OCI-LY7 (cell line): ENCODE data around the gene KIZ. TPM values are rescaled to one million over a fixed set of nuclear protein-coding genes. Genes with fewer than 3 reads are reported as not detected.

Experiments
- BruUV-seq: library from RNA; stranded (reverse); fragments of 400-500 nt; replicated peaks from 2 replicates; lab custom pipeline; 2021; lab: Mats Ljungman, UMichigan
- CTCF ChIA-PET: fragments of 300-600 bp; sonication (Branson Sonifier 250); formaldehyde crosslinking; loops from one replicate; lab custom pipeline; 2022; ENCODE audit warnings: antibody characterized with exemption; ENCODE audit not compliant: unreplicated experiment; lab: Charles Lee
- POLR2A ChIA-PET: fragments of 300-600 bp; sonication (Branson Sonifier 250); formaldehyde crosslinking; loops from one replicate; lab custom pipeline; 2022; ENCODE audit warnings: antibody characterized with exemption; lab: Charles Lee
- DNase-seq: peaks from one replicate; pipeline ENCODE4 v3.0.0-alpha.2; 2015; ENCODE audit warnings: low spot score
- H2AFZ ChIP-seq: fragments of 200-600 bp; sonication (generic), shearing (Covaris generic); 2 replicates; pipeline ENCODE4 v1.6.1; 2014; ENCODE audit warnings: mild to moderate bottlenecking, antibody characterized with exemption, low read length, moderate library complexity
- H3K27ac ChIP-seq: fragments of 200-600 bp; sonication (generic); 2 replicates; pipeline ENCODE4 v1.5.1; 2014; ENCODE audit warnings: mixed run types, low read depth, mild to moderate bottlenecking, moderate library complexity, low read length, inconsistent platforms; ENCODE audit not compliant: poor library complexity, severe bottlenecking
- H3K36me3 ChIP-seq: fragments of 200-600 bp; sonication (generic); 2 replicates; pipeline ENCODE4 v1.6.1; 2014; ENCODE audit warnings: mild to moderate bottlenecking, antibody characterized with exemption, low read length, moderate library complexity, mixed read lengths; ENCODE audit not compliant: insufficient read depth
- H3K4me1 ChIP-seq: fragments of 200-600 bp; sonication (generic); 2 replicates; pipeline ENCODE4 v1.5.1; 2014; ENCODE audit warnings: mild to moderate bottlenecking, low read length; ENCODE audit not compliant: insufficient read depth, poor library complexity, severe bottlenecking
- H3K4me2 ChIP-seq: fragments of 200-600 bp; sonication (generic); 2 replicates; pipeline ENCODE4 v1.6.1; 2014; ENCODE audit warnings: mild to moderate bottlenecking, low read length
- H3K4me3 ChIP-seq: fragments of 200-600 bp; sonication (generic); 2 replicates; pipeline ENCODE4 v1.5.1; 2014; ENCODE audit warnings: mild to moderate bottlenecking, low read depth, low read length; ENCODE audit not compliant: poor library complexity, severe bottlenecking
- H3K79me2 ChIP-seq: fragments of 200-600 bp; sonication (generic); 2 replicates; pipeline ENCODE4 v1.6.1; 2016; ENCODE audit warnings: low read depth, mild to moderate bottlenecking, low read length, moderate library complexity, mixed read lengths; ENCODE audit not compliant: insufficient read depth
- H3K9me2 ChIP-seq: fragments of 200-600 bp; sonication (generic); 2 replicates; pipeline ENCODE4 v1.6.1; 2016; ENCODE audit warnings: mild to moderate bottlenecking, low read length, mixed read lengths; ENCODE audit not compliant: insufficient read depth
- H3K9me3 ChIP-seq: fragments of 200-600 bp; sonication (generic); 2 replicates; pipeline ENCODE4 v1.6.1; 2014; ENCODE audit warnings: mild to moderate bottlenecking, mixed run types, low read length, mixed read lengths
- H4K20me1 ChIP-seq: fragments of 200-600 bp; sonication (generic); 2 replicates; pipeline ENCODE4 v1.6.1; 2014; ENCODE audit warnings: mild to moderate bottlenecking, antibody characterized with exemption, low read length, moderate library complexity, mixed read lengths; ENCODE audit not compliant: insufficient read depth
- CTCF ChIP-seq: fragments of 200-600 bp; sonication (generic); conservative IDR thresholded peaks from 2 replicates; pipeline ENCODE4 v1.5.1; 2014; ENCODE audit warnings: mild to moderate bottlenecking, antibody characterized with exemption, low read length, moderate library complexity, mixed read lengths
- EZH2phosphoT487 ChIP-seq: fragments of 200-600 bp; sonication (generic); IDR thresholded peaks from 2 replicates; pipeline ENCODE4 v1.6.1; 2018; ENCODE audit warnings: low read depth, borderline replicate concordance, mild to moderate bottlenecking, mixed run types, antibody characterized with exemption, low read length, moderate library complexity, mixed read lengths
- intact Hi-C: fragments of 100-400 bp; cut with micrococcal nuclease; formaldehyde crosslinking; loops from one replicate; pipeline ENCODE4 v1.10.0; 2022; ENCODE audit not compliant: unreplicated experiment
- total RNA-seq, 2 experiments: library from RNA; depleted of rRNA in 1 of 2; stranded (reverse); fragments of >200 nt in 1 of 2; shearing (Covaris generic) in 1 of 2; gene quantifications; 2 replicates each; pipeline ENCODE4 v1.2.3, GENCODE V29; 2014 to 2022

The KIZ gene
- total RNA-seq, 2 experiments from 2014 or later: 16.0 to 23.7 TPM

DNA sequence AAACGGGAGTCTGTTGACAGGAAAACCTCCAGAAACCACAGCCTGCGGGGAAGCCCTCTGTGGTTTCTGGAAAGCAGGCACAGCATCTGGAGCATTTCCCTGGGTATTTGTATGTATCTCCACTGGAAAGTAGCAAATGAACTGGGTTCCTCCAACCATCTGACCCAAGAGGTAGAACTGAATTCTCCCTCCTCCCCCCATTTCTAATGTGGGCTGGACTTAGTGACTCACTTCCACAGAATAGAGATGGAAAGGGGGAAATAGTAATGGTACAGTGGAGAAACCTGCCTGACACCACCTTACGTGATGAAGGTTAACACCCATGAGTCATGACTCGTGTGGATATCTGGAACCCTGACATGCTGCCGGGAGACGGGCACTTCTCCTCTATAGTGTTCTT is 125.4 kb downstream of the KIZ start:
- no peak overlapping the region for H2AFZ ChIP-seq
- BruUV-seq: no TSS peak
- TF ChIP-seq CTCF (no peak), EZH2phosphoT487 (no peak)
- H3K4me2 ChIP-seq: no peak overlapping the region
- no peaks in the 10 kb centered on the region for H3K36me3 ChIP-seq
- no peaks in the 10 kb centered on the region for H3K79me2 ChIP-seq
- POLR2A ChIA-PET: no interaction called here
- no peak for DNase-seq
- no peaks in the 10 kb centered on the region for H4K20me1 ChIP-seq
- no peak overlapping the region for H3K27ac ChIP-seq
- intact Hi-C loops: no loop called here
- no peaks in the 10 kb centered on the region for H3K9me2 ChIP-seq
- no peaks in the 10 kb centered on the region for H3K4me1 ChIP-seq
- H3K9me3 ChIP-seq: no peaks in the 10 kb centered on the region
- no peak overlapping the region for H3K4me3 ChIP-seq
- CTCF ChIA-PET: no interaction called here

- Histone ChIP-seq H2AFZ (no peak overlapping the region), H4K20me1 (no peaks in the 10 kb centered on the region), H3K27ac (no peak overlapping the region), H3K9me3 (no peaks in the 10 kb centered on the region), H3K36me3 (no peaks in the 10 kb centered on the region), H3K4me2 (no peak overlapping the region), H3K4me3 (no peak overlapping the region), H3K9me2 (no peaks in the 10 kb centered on the region), H3K79me2 (no peaks in the 10 kb centered on the region), H3K4me1 (no peaks in the 10 kb centered on the region)
- no peak for TF ChIP-seq CTCF
- TF ChIP-seq EZH2phosphoT487: no peak
- BruUV-seq: no TSS peak
- ChIA-PET POLR2A (interaction anchor here (0.7 kb wide), 1 partner anchor 12 kb away, joined by 5 read pairs; no protein-coding TSS in a partner anchor), CTCF (no interaction called here)
- no peak for DNase-seq
- intact Hi-C loops: no loop called here
Observed at GRCh38 chr20:21257192-21257591, 131.3 kb downstream of the KIZ start.

DNA sequence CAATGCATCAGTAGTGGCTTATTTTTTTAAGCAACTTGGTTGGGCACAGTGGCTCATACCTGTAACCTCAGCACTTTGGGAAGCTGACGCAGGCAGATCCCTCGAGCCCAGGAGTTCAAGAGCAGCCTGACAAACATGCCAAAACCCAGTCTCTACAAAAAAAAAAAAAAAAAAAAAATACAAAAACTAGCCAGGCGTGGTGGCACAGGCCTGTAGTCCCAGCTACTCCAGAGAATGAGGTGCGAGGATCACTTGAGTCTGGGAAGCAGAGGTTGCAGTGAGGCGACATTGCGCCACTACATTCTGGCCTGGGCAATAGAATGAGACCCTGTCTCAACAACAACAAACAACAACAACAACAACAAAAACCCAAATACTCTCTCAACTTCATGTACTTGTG is 132.5 kb downstream of the KIZ start:
- H4K20me1 ChIP-seq: no peaks in the 10 kb centered on the region
- CTCF ChIA-PET: no interaction called here
- POLR2A ChIA-PET: no interaction called here

More for the DNA sequence above, 132.5 kb downstream of the KIZ start:
- TF ChIP-seq CTCF: no peak
- TF ChIP-seq EZH2phosphoT487: no peak
- intact Hi-C loops: no loop called here
- Histone ChIP-seq H3K9me2 (no peaks in the 10 kb centered on the region), H3K4me3 (no peak overlapping the region), H3K4me1 (no peaks in the 10 kb centered on the region), H3K27ac (no peak overlapping the region), H3K9me3 (no peaks in the 10 kb centered on the region), H3K36me3 (no peaks in the 10 kb centered on the region), H2AFZ (no peak overlapping the region), H3K4me2 (no peak overlapping the region), H3K79me2 (no peaks in the 10 kb centered on the region)
- no TSS peak for BruUV-seq
- DNase-seq: no peak
